ENCODE results near the gene UBE2D3. TPM values are rescaled to one million over a fixed set of nuclear protein-coding genes. Genes with fewer than 3 reads are reported as not detected.

Gene UBE2D3
- total RNA-seq, 1 donor from 2014 or later = 312 TPM

DNA sequence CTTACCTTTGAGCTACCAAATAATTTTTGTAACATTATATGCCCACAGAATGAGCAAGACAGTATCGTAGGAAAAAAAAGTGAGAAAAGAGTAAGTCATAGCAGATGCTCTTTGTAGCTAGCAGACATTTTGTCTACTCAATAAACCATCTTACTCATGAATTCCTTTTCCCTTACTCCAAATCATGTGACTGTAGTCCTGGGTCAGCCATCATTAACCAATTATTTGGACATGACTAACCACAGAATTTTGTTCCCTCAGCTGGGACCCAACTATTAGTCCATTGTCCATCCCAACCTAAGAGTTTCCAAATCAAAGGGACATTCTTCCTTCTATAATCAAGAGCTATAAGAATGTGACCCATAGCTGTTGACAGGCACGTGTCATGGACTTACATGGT lies 11.4 kb downstream of the UBE2D3 start:
- Mint-ChIP-seq H3K36me3 (ENCODE audit: low read depth) (peaks cover 11% of the 10 kb centered on the region), H3K4me3 (no peak overlapping the region), H3K27me3 (ENCODE audit: low read depth) (no peaks in the 10 kb centered on the region), H3K9me3 (no peaks in the 10 kb centered on the region), H3K27ac (ENCODE audit: unreplicated experiment) (no peak overlapping the region), H3K4me1 (peaks cover 69% of the 10 kb centered on the region)
- TF ChIP-seq, protein P1, sequence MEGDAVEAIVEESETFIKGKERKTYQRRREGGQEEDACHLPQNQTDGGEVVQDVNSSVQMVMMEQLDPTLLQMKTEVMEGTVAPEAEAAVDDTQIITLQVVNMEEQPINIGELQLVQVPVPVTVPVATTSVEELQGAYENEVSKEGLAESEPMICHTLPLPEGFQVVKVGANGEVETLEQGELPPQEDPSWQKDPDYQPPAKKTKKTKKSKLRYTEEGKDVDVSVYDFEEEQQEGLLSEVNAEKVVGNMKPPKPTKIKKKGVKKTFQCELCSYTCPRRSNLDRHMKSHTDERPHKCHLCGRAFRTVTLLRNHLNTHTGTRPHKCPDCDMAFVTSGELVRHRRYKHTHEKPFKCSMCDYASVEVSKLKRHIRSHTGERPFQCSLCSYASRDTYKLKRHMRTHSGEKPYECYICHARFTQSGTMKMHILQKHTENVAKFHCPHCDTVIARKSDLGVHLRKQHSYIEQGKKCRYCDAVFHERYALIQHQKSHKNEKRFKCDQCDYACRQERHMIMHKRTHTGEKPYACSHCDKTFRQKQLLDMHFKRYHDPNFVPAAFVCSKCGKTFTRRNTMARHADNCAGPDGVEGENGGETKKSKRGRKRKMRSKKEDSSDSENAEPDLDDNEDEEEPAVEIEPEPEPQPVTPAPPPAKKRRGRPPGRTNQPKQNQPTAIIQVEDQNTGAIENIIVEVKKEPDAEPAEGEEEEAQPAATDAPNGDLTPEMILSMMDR (conservative IDR thresholded peaks at IDR 0.05) = no peak
- no peak for DNase-seq (ENCODE audit: low read depth, low spot score)

DNA sequence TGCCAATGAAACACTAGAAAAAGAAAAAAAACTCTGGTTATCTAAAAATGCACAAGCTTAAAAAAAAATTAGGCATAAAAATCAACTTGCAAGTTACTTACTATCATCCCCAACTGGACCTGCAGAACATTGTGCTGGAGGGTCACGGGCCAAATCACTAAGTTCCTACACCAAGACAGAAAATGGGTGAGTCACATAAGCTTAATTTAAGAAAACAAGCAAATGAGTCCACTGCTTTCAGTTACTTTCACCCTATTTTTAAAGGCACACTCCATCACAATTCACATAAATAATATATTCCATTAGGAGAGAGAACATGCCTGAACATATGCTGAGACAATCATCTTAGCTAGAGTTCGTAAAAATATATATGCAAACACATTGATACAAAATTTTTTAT lies 17.7 kb downstream of the UBE2D3 start:
- peaks cover 8% of the 10 kb centered on the region for H3K36me3 Mint-ChIP-seq (ENCODE audit: low read depth)
- H3K27ac Mint-ChIP-seq (ENCODE audit: unreplicated experiment) = no peak overlapping the region
- no peak for DNase-seq (ENCODE audit: low read depth, low spot score)
- H3K27me3 Mint-ChIP-seq (ENCODE audit: low read depth) = no peaks in the 10 kb centered on the region
- no peaks in the 10 kb centered on the region for H3K9me3 Mint-ChIP-seq
- H3K4me3 Mint-ChIP-seq = no peak overlapping the region
- H3K4me1 Mint-ChIP-seq = peaks cover 40% of the 10 kb centered on the region
- TF ChIP-seq, protein P1 (conservative IDR thresholded peaks at IDR 0.05) = no peak

DNA sequence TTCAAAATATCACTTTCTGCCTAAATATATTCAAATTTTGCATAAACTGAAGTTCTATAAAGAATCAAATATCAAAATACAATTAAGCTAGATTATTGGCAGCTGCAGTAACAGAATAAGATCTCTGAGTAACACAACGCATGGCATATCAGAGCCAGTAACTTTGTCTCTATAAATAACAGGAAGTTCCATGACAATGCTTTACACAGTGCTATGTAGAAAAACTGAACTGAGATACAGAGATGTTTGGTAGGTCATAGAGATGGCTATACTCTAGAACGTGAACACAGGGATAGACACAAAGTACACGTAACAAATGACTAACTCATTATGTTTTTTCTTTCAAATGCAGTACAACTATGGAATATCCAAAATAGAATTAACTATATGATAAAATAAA lies 18.2 kb downstream of the UBE2D3 start:
- TF ChIP-seq, protein P1 (conservative IDR thresholded peaks at IDR 0.05) = no peak
- H3K9me3 Mint-ChIP-seq = no peaks in the 10 kb centered on the region
- H3K27me3 Mint-ChIP-seq (ENCODE audit: low read depth) = no peaks in the 10 kb centered on the region
- H3K27ac Mint-ChIP-seq (ENCODE audit: unreplicated experiment) = no peak overlapping the region
- H3K4me3 Mint-ChIP-seq = no peak overlapping the region
- no peak for DNase-seq (ENCODE audit: low read depth, low spot score)
- H3K36me3 Mint-ChIP-seq (ENCODE audit: low read depth) = peaks cover 8% of the 10 kb centered on the region
- peaks cover 36% of the 10 kb centered on the region for H3K4me1 Mint-ChIP-seq

DNA sequence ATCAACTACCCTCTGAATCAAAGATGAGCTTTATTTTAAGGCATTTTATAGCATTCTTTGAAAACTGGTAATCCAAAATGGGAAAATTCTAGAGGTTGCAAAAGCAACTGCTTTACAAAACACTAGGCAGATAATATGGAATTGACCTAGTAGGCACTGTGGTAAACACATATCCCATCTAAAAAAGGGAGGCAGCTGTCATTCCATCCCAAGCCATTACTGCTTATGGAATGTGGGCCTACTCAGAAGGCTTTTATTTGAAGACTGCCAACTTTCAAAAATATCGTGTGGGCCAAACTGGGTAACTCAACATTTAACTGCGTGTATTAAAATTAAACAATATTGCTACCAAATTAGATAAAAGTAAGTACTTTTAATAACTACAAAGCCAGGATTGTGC lies 19.3 kb downstream of the UBE2D3 start:
- H3K27me3 Mint-ChIP-seq (ENCODE audit: low read depth) = no peaks in the 10 kb centered on the region
- H3K36me3 Mint-ChIP-seq (ENCODE audit: low read depth) = peaks cover 9% of the 10 kb centered on the region
- no peak for DNase-seq (ENCODE audit: low read depth, low spot score)
- no peaks in the 10 kb centered on the region for H3K9me3 Mint-ChIP-seq
- no peak overlapping the region for H3K4me3 Mint-ChIP-seq
- TF ChIP-seq, protein P1 (conservative IDR thresholded peaks at IDR 0.05) = no peak
- peaks cover 27% of the 10 kb centered on the region for H3K4me1 Mint-ChIP-seq
- H3K27ac Mint-ChIP-seq (ENCODE audit: unreplicated experiment) = no peak overlapping the region

DNA sequence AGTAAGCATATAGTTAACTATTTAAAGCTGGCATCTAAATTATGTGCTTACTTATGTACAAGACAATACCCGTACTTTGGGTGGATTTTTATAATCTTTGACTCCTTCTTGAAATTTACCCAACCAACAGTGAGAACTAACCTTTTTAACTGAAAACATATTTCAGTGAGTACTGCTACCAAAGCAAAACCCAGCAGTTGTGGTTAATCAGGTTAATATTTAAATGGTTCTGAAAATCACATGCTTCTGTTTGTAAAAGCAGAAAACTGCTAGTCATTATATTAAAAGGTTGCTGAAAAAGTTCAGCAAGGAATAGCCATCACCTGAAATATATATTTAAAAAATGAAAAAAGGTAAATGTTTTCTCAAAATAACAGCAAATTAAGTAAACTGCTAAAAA lies 20.0 kb downstream of the UBE2D3 start:
- Mint-ChIP-seq H3K4me1 (peaks cover 24% of the 10 kb centered on the region), H3K4me3 (no peak overlapping the region), H3K36me3 (ENCODE audit: low read depth) (peaks cover 9% of the 10 kb centered on the region), H3K27me3 (ENCODE audit: low read depth) (no peaks in the 10 kb centered on the region), H3K9me3 (no peaks in the 10 kb centered on the region), H3K27ac (ENCODE audit: unreplicated experiment) (no peak overlapping the region)
- TF ChIP-seq, protein P1 (conservative IDR thresholded peaks at IDR 0.05) = no peak
- DNase-seq (ENCODE audit: low read depth, low spot score) = no peak

DNA sequence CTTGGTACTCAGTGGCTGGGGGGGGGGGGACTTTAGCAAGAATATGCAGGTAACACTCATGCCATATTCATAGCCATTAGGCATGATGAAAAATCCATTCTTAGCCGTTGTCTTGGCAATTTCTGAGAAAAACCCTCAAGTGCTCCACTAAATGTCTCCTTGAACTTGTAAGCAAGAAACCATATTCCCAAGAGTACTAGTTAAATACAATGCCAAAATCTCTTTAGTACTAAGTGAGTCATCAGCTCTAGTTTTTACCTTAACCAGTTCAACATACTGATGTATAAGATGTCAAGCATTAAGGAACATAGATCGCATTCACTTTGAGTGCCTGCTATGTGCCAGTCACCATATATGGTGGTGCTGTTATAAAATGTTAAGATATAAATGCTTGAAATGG lies 27.5 kb downstream of the UBE2D3 start:
- TF ChIP-seq, protein P1 (conservative IDR thresholded peaks at IDR 0.05) = no peak
- H3K27me3 Mint-ChIP-seq (ENCODE audit: low read depth) = no peaks in the 10 kb centered on the region
- no peaks in the 10 kb centered on the region for H3K4me1 Mint-ChIP-seq
- H3K4me3 Mint-ChIP-seq = no peak overlapping the region
- no peak overlapping the region for H3K27ac Mint-ChIP-seq (ENCODE audit: unreplicated experiment)
- H3K9me3 Mint-ChIP-seq = no peaks in the 10 kb centered on the region
- DNase-seq (ENCODE audit: low read depth, low spot score) = no peak
- H3K36me3 Mint-ChIP-seq (ENCODE audit: low read depth) = peaks cover 17% of the 10 kb centered on the region

All from neural crest cell (in vitro differentiated cells).